AG20443 (cell line): Measurements from ENCODE around the gene TMEM119.
A peak's percentile ranks its signal among the peaks of the same experiment; 100 is the strongest.

ENCODE experiments used
- DNase-seq: peaks from one replicate; pipeline ENCODE4 v3.0.0; 2012; ENCODE audit warnings: low spot score, mixed read lengths

TMEM119 gene

GRCh38 chr12:108597559-108598471, at the start of gene TMEM119:
Gene TMEM119 (minus strand): TSS chr12:108598084. CDS start chr12:108592383, 5,701 bp downstream.
- peak; percentile 90 for DNase-seq

- no peak for DNase-seq
Observed at GRCh38 chr12:108646600-108647579, 49.0 kb upstream of the TMEM119 start.

GRCh38 chr12:108645686-108646599, 48.1 kb upstream of the TMEM119 start:
- DNase-seq = no peak

GRCh38 chr12:108644811-108645120, 46.9 kb upstream of the TMEM119 start:
- no peak for DNase-seq

GRCh38 chr12:108643941-108644810, 46.3 kb upstream of the TMEM119 start:
- DNase-seq = no peak

- DNase-seq = no peak
Observed at GRCh38 chr12:108642899-108643654, 45.2 kb upstream of the TMEM119 start.

GRCh38 chr12:108642269-108642870, 44.5 kb upstream of the TMEM119 start:
- DNase-seq = no peak

- no peak for DNase-seq
Observed at GRCh38 chr12:108641446-108642268, 43.8 kb upstream of the TMEM119 start.

GRCh38 chr12:108640802-108641445, 43.0 kb upstream of the TMEM119 start:
- DNase-seq = no peak

GRCh38 chr12:108638997-108639822, 41.3 kb upstream of the TMEM119 start:
- no peak for DNase-seq

GRCh38 chr12:108638141-108638827, 40.4 kb upstream of the TMEM119 start:
- no peak for DNase-seq

GRCh38 chr12:108637222-108637971, 39.5 kb upstream of the TMEM119 start:
- DNase-seq = no peak

- no peak for DNase-seq
Observed at GRCh38 chr12:108635997-108636808, 38.3 kb upstream of the TMEM119 start.

GRCh38 chr12:108635201-108635996, 37.5 kb upstream of the TMEM119 start:
- DNase-seq = no peak
